GM23248 (cell line): ENCODE results near the gene DGKI. TPM values are rescaled to one million over a fixed set of nuclear protein-coding genes. Genes with fewer than 3 reads are reported as not detected.
A peak's percentile ranks its signal among the peaks of the same experiment; 100 is the strongest.

ENCODE experiments used
- DNase-seq: peaks from one replicate; pipeline ENCODE4 v3.0.0-alpha.2; 2015
- H2AFZ ChIP-seq: fragments of 200-600 bp; sonication (generic); 2 replicates; pipeline ENCODE4 v1.6.1; 2016; ENCODE audit warnings: antibody characterized with exemption
- H3F3A ChIP-seq: fragments of 200-600 bp; sonication (generic); 2 replicates; pipeline ENCODE4 v1.6.1; 2016; ENCODE audit warnings: mild to moderate bottlenecking, antibody characterized with exemption, mixed run types; ENCODE audit not compliant: insufficient read depth
- H3K27ac ChIP-seq: fragments of 200-600 bp; sonication (generic); 2 replicates; pipeline ENCODE4 v1.5.1; 2016; ENCODE audit warnings: mild to moderate bottlenecking
- H3K27me3 ChIP-seq: fragments of 200-600 bp; sonication (generic); replicated peaks from 2 replicates; pipeline ENCODE4 v1.6.1; 2016; ENCODE audit warnings: mild to moderate bottlenecking; ENCODE audit not compliant: insufficient read depth
- H3K36me3 ChIP-seq: fragments of 200-600 bp; sonication (generic); 2 replicates; pipeline ENCODE4 v1.6.1; 2016; ENCODE audit warnings: low read depth, mild to moderate bottlenecking
- H3K4me1 ChIP-seq: fragments of 200-600 bp; sonication (generic); 2 replicates; pipeline ENCODE4 v1.6.1; 2016; ENCODE audit warnings: mild to moderate bottlenecking; ENCODE audit not compliant: insufficient read depth
- H3K4me2 ChIP-seq: fragments of 200-600 bp; sonication (generic); one replicate; pipeline ENCODE4 v1.6.1; 2016; ENCODE audit warnings: mild to moderate bottlenecking; ENCODE audit not compliant: unreplicated experiment
- H3K4me3 ChIP-seq: fragments of 200-600 bp; sonication (generic); 2 replicates; pipeline ENCODE4 v1.5.1; 2016; ENCODE audit warnings: mild to moderate bottlenecking
- H3K79me2 ChIP-seq: fragments of 200-600 bp; sonication (generic); 2 replicates; pipeline ENCODE4 v1.6.1; 2016; ENCODE audit warnings: mild to moderate bottlenecking; ENCODE audit not compliant: insufficient read depth
- H3K9ac ChIP-seq: fragments of 200-600 bp; sonication (generic); 2 replicates; pipeline ENCODE4 v1.6.1; 2016; ENCODE audit warnings: mild to moderate bottlenecking
- H3K9me2 ChIP-seq: fragments of 200-600 bp; sonication (generic); 2 replicates; pipeline ENCODE4 v1.6.1; 2016; ENCODE audit warnings: mixed run types, mild to moderate bottlenecking, moderate library complexity; ENCODE audit not compliant: insufficient read depth
- H3K9me3 ChIP-seq: fragments of 200-600 bp; sonication (generic); one replicate; pipeline ENCODE4 v1.6.1; 2017; ENCODE audit warnings: low read depth
- H4K20me1 ChIP-seq: fragments of 200-600 bp; sonication (generic); 2 replicates; pipeline ENCODE4 v1.6.0; 2016; ENCODE audit not compliant: insufficient read depth
- EZH2 ChIP-seq: fragments of 200-600 bp; sonication (generic); IDR thresholded peaks from 2 replicates; pipeline ENCODE4 v1.6.1; 2018; ENCODE audit warnings: antibody characterized with exemption, mild to moderate bottlenecking; ENCODE audit not compliant: insufficient read depth, poor library complexity, severe bottlenecking
- EZH2phosphoT487 ChIP-seq: fragments of 200-600 bp; sonication (generic); IDR thresholded peaks from 2 replicates; pipeline ENCODE4 v1.6.1; 2018; ENCODE audit warnings: antibody characterized with exemption, moderate library complexity, mild to moderate bottlenecking, low read depth; ENCODE audit not compliant: insufficient read depth
- WGBS, 2 experiments: methylation state at CpG; one replicate each; pipeline ENCODE4 v1.1.6; 2015 to 2017; ENCODE audit warnings: low lambda C conversion rate in 2 of 2, low coverage in 1 of 2; ENCODE audit errors: missing lambda C conversion rate in 2 of 2; 5-methylcytosine and 5-hydroxymethylcytosine counted together
- in situ Hi-C: fragments of 300-500 bp; cut with MboI; formaldehyde crosslinking; loops from 2 replicates; pipeline ENCODE4 v1.15.0; 2020
- polyA plus RNA-seq: library from polyadenylated mRNA; unstranded; fragments of >200 nt; fragmentation: Nextera tagmentation; extraction: Ambion mirVana; gene quantifications from 2 replicates; pipeline ENCODE4 v1.2.1, GENCODE V29; 2016
- total RNA-seq: library from RNA; depleted of rRNA; stranded (reverse); fragments of >200 nt; shearing (Covaris generic); gene quantifications from 2 replicates; pipeline ENCODE4 v1.2.3, GENCODE V29; 2014

Gene DGKI
- total and polyA plus RNA-seq, 2 experiments from 2014 or later = 5.4 to 25.9 TPM

DNA sequence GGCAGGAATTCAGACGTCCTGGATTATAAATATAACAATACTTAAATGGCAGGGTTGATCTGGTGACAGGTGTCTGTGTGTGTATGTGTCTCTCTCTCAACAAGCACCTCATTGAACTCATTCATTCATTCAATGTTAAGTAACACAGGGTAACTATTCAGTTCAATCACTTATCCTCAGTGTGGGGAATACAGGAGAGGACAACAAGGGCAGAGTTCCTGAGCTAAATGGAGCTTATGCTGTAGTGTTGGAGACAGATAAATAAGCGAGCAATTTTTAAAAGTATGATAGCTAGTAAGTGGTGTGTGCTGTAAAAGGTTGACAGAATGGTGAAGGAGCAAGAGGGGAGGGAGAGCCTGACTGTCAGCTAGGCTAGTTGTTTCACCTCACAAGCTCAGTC, 178.4 kb downstream of the DGKI start:
- 51 to 63% methylated on average over 2 of the region's 2 CpGs for WGBS, 2 experiments
- Histone ChIP-seq H3F3A (peaks cover 63% of the 10 kb centered on the region), H3K79me2 (peaks cover 44% of the 10 kb centered on the region), H3K36me3 (no peaks in the 10 kb centered on the region), H3K4me1 (peaks cover 61% of the 10 kb centered on the region), H4K20me1 (no peaks in the 10 kb centered on the region), H3K4me3 (no peak overlapping the region), H3K9me2 (no peaks in the 10 kb centered on the region), H3K27ac (peak overlapping the region; percentile 99), H3K9ac (peak overlapping the region; percentile 76), H3K27me3 (no peaks in the 10 kb centered on the region), H3K4me2 (peak overlapping the region; percentile 39), H3K9me3 (no peaks in the 10 kb centered on the region), H2AFZ (no peak overlapping the region)
- in situ Hi-C loops = no loop called here
- TF ChIP-seq EZH2phosphoT487 (no peak), EZH2 (no peak)
- DNase-seq = no peak

DNA sequence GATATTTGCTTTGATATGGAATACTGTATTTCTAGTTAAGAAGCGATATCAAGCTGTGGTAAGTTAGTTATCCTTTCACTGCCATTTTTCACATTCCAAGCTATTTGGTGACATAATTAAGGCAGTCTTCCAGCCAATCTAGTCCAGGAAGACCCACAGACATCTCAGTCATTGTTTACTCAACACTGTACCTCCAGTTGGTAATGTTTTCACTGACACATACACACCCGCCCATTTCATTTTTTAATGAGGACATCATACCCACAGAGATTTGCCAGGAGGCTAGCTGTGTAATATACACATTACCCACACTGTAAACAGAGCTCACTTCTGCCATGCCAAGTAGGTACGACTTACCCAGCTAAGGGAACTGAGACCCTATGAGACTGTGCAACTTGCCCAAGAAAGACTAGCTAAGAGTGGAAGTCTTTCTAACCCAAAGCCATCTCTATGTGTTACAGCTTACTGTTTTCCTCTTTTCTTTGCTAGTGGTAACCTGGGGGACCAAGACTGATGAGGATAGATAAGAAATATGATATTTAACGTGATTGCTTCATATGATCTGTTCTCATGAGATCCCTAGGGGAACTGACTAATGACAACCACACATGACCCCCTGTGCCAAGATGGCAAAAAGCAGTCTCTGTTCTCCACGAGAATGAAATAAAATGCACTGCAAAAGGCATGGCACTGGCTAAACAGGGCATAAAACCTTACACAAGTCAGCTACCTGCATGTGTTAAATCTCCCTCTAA, 179.0 kb downstream of the DGKI start:
- Histone ChIP-seq H3K27me3 (no peaks in the 10 kb centered on the region), H4K20me1 (no peaks in the 10 kb centered on the region), H3K9me2 (no peaks in the 10 kb centered on the region), H3K9me3 (no peaks in the 10 kb centered on the region), H3K4me3 (0 out of 2 replicates have a peak overlapping the region, but pooled peaks have one; percentile 8), H3K27ac (peak overlapping the region; percentile 99), H2AFZ (no peak overlapping the region), H3K79me2 (peaks cover 44% of the 10 kb centered on the region), H3F3A (peaks cover 63% of the 10 kb centered on the region), H3K36me3 (no peaks in the 10 kb centered on the region), H3K4me1 (peaks cover 61% of the 10 kb centered on the region), H3K9ac (peak overlapping the region; percentile 76), H3K4me2 (peak overlapping the region; percentile 42)
- in situ Hi-C loops = no loop called here
- 6% methylated on average over 5 of the region's 5 CpGs for WGBS, 2 experiments
- TF ChIP-seq EZH2 (no peak), EZH2phosphoT487 (peak; percentile 62; the same call in 1 of the 2 replicates)
- DNase-seq = peak; percentile 96

DNA sequence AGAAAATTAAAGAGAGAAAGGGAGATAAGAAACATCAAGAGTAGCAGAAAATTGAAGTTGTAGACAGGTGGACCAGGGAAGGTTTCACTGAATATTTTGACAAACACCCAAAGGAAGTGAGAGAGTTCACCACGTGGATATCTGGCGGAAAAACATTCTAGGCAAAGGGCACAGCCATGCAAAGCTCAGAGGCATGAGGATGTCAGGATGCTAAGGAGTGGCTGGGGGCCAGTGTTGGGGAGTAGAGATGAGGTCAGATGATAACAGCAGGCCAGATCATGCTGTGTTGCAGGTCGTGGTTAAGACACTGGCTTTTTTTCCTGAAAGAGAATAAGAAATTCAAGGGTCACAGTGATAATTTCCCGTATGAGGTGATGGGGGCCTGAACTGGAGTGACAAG, 181.9 kb downstream of the DGKI start:
- no peak overlapping the region for H3K4me2 ChIP-seq
- no peaks in the 10 kb centered on the region for H4K20me1 ChIP-seq
- in situ Hi-C loops = no loop called here
- H3K27me3 ChIP-seq = no peaks in the 10 kb centered on the region
- no peak overlapping the region for H3K9ac ChIP-seq
- H2AFZ ChIP-seq = no peak overlapping the region
- H3K9me3 ChIP-seq = no peaks in the 10 kb centered on the region
- no peak overlapping the region for H3K4me3 ChIP-seq
- peaks cover 36% of the 10 kb centered on the region for H3K79me2 ChIP-seq
- TF ChIP-seq EZH2 (no peak), EZH2phosphoT487 (no peak)
- H3F3A ChIP-seq = peaks cover 39% of the 10 kb centered on the region
- H3K9me2 ChIP-seq = no peaks in the 10 kb centered on the region
- DNase-seq = no peak
- H3K36me3 ChIP-seq = no peaks in the 10 kb centered on the region
- 60 to 64% methylated on average over 4 of the region's 4 CpGs for WGBS, 2 experiments
- peaks cover 38% of the 10 kb centered on the region for H3K4me1 ChIP-seq
- no peak overlapping the region for H3K27ac ChIP-seq

DNA sequence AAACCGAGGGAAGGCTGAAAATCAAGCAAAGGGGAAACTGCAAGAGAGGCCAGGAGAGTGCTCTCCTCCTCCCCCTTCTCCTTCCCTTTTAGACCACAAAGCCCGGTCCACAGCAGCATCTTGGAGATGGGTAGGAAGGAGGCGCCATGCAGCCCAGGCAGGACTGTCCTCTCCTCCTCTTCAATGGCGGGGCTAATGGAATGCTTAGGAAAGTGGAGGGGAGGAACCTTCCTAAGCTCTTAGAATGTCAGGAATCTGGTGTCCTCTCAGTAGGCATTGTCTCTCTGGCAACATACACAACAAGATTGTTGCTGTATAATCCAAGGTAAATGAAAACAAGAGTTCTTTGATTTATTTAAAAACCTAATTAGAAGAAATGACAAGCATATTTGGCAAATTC, 185.1 kb downstream of the DGKI start:
- in situ Hi-C loops = no loop called here
- Histone ChIP-seq H3K27me3 (no peaks in the 10 kb centered on the region), H3K36me3 (no peaks in the 10 kb centered on the region), H3K79me2 (peaks cover 41% of the 10 kb centered on the region), H3K27ac (no peak overlapping the region), H3K9ac (no peak overlapping the region), H3K4me3 (no peak overlapping the region), H3K4me2 (no peak overlapping the region), H3K4me1 (peaks cover 18% of the 10 kb centered on the region), H3K9me2 (no peaks in the 10 kb centered on the region), H2AFZ (no peak overlapping the region), H4K20me1 (no peaks in the 10 kb centered on the region), H3K9me3 (no peaks in the 10 kb centered on the region), H3F3A (peaks cover 20% of the 10 kb centered on the region)
- DNase-seq = no peak
- WGBS, 2 experiments = 99 to 100% methylated on average over 4 of the region's 4 CpGs
- no peak for TF ChIP-seq EZH2
- TF ChIP-seq EZH2phosphoT487 = no peak
